A549 (cell line): ENCODE data around the gene MAPK12. TPM values are rescaled to one million over a fixed set of nuclear protein-coding genes. Genes with fewer than 3 reads are reported as not detected.

Source experiments
- ATAC-seq, 2 experiments: fragments of 200-7000 bp in 1 of 2; fragments of >200 bp in 1 of 2; cut with Nextera tagmentation in 1 of 2; cut with Tn5 transposase in 1 of 2; 3 replicates each; pipeline versions ENCODE4 v1.8.0 to v1.9.1; 2018 to 2020; ENCODE audit warnings: mild to moderate bottlenecking in 1 of 2, moderate library complexity in 1 of 2
- CTCF ChIA-PET: fragments of 300-600 bp; sonication (Branson Sonifier 250); formaldehyde crosslinking; extraction: SDS; loops from one replicate; lab custom pipeline; 2021; ENCODE audit warnings: antibody characterized with exemption, inconsistent platforms; lab: Yijun Ruan, JAX
- POLR2A ChIA-PET: fragments of 350-600 bp; formaldehyde crosslinking; extraction: SDS; loops from one replicate; lab custom pipeline; 2021; ENCODE audit warnings: antibody characterized with exemption, inconsistent platforms; lab: Yijun Ruan, JAX
- DNase-seq, 2 experiments: peaks; one replicate each; pipeline versions ENCODE4 v3.0.0 to v3.0.0-alpha.2; 2011 to 2016; ENCODE audit warnings: low read depth in 1 of 2, low spot score in 1 of 2
- FAIRE-seq: peaks from 2 replicates; lab custom pipeline; 2011; peaks lifted over from hg19 to GRCh38; lab: Jason Lieb, UNC
- H3K27ac ChIP-seq, 2 experiments: fragments of >200 bp; sonication (Bioruptor Twin); formaldehyde crosslinking; 3 replicates each; pipeline ENCODE4 v1.5.1; 2016 to 2017
- H3K4me1 ChIP-seq: fragments of >200 bp; sonication (Bioruptor Twin); formaldehyde crosslinking; 3 replicates; pipeline ENCODE4 v1.6.1; 2016
- H3K4me2 ChIP-seq: fragments of >200 bp; sonication (Bioruptor Twin); formaldehyde crosslinking; 3 replicates; pipeline ENCODE4 v1.6.1; 2016
- H3K4me3 ChIP-seq: fragments of >200 bp; sonication (Bioruptor Twin); formaldehyde crosslinking; 3 replicates; pipeline ENCODE4 v1.5.1; 2016
- H3K9me3 ChIP-seq: fragments of >200 bp; sonication (Bioruptor Twin); formaldehyde crosslinking; 3 replicates; pipeline ENCODE4 v1.6.1; 2016
- CBX8 ChIP-seq: fragments of 200-600 bp; sonication (generic); IDR thresholded peaks from 2 replicates; pipeline ENCODE4 v1.6.1; 2016
- EHMT2 ChIP-seq: fragments of 200-600 bp; sonication (generic); IDR thresholded peaks from 2 replicates; pipeline ENCODE4 v1.6.1; 2016; ENCODE audit warnings: antibody characterized with exemption, low read depth, mild to moderate bottlenecking, moderate library complexity
- FOSL2 ChIP-seq, 2 experiments: fragments of 450-650 bp in 1 of 2; fragments of >200 bp in 1 of 2; sonication (Bioruptor Twin) in 1 of 2; formaldehyde crosslinking; IDR thresholded peaks; 2 replicates each; pipeline versions ENCODE4 v1.5.0 to v1.6.1; 2016 to 2020; ENCODE audit warnings: mild to moderate bottlenecking in 1 of 2, moderate library complexity in 1 of 2
- GATA3 ChIP-seq: IDR thresholded peaks from 2 replicates; pipeline ENCODE4 v1.6.1; 2012; ENCODE audit warnings: borderline replicate concordance
- HES2 ChIP-seq: fragments of >200 bp; sonication (Bioruptor Twin); formaldehyde crosslinking; IDR thresholded peaks from 2 replicates; pipeline ENCODE4 v1.6.1; 2016
- MAFK ChIP-seq: fragments of 450-650 bp; IDR thresholded peaks from 2 replicates; pipeline ENCODE4 v1.6.1; 2014; ENCODE audit not compliant: partially characterized antibody
- MAX ChIP-seq: IDR thresholded peaks from 2 replicates; pipeline ENCODE4 v1.6.1; 2012
- MYC ChIP-seq: IDR thresholded peaks from 2 replicates; pipeline ENCODE4 v1.6.1; 2012; ENCODE audit warnings: mild to moderate bottlenecking, inconsistent platforms, low read length, improper control_type of control experiment, borderline replicate concordance
- NR3C1 ChIP-seq: fragments of >200 bp; sonication (Bioruptor Twin); formaldehyde crosslinking; IDR thresholded peaks from 3 replicates; pipeline ENCODE4 v1.6.1; 2017
- PBX3 ChIP-seq: IDR thresholded peaks from 2 replicates; pipeline ENCODE4 v1.6.1; 2012
- POLR2AphosphoS2 ChIP-seq: conservative IDR thresholded peaks from 2 replicates; pipeline ENCODE4 v1.6.1; 2012; ENCODE audit warnings: low read length, improper control_type of control experiment, inconsistent platforms
- SMC3 ChIP-seq: fragments of >200 bp; sonication (Bioruptor Twin); formaldehyde crosslinking; IDR thresholded peaks from 3 replicates; pipeline ENCODE4 v1.6.1; 2018; ENCODE audit warnings: inconsistent platforms
- SREBF2 ChIP-seq: fragments of 450-650 bp; IDR thresholded peaks from 2 replicates; pipeline ENCODE4 v1.6.1; 2014; ENCODE audit warnings: mild to moderate bottlenecking, moderate library complexity
- ZFP36 ChIP-seq: fragments of 450-650 bp; IDR thresholded peaks from 2 replicates; pipeline ENCODE4 v1.6.1; 2014; ENCODE audit warnings: borderline replicate concordance; ENCODE audit not compliant: partially characterized antibody
- WGBS: methylation state at CpG from one replicate; pipeline ENCODE4 v1.1.6; 2017; ENCODE audit errors: missing lambda C conversion rate; 5-methylcytosine and 5-hydroxymethylcytosine counted together
- polyA plus RNA-seq, 4 experiments: library from polyadenylated mRNA; depleted of rRNA in 3 of 4; stranded (reverse); fragments of >200 nt; fragmentation: RNase III in 1 of 4; extraction: RNeasy Plus Mini Kit Qiagen cat#74134 plus additional on column Dnase treatment in 1 of 4; gene quantifications; 2 replicates in 3 of 4; 3 replicates in 1 of 4; pipeline ENCODE4 v1.2.3, GENCODE V29; 2011 to 2017
- TF ChIP-seq, protein P1 (sequence below): IDR thresholded peaks from 2 replicates; pipeline ENCODE4 v1.6.1; 2012; ENCODE audit warnings: low read depth, borderline replicate concordance
- TF ChIP-seq, protein P2 (sequence below): fragments of >200 bp; sonication (Bioruptor Twin); formaldehyde crosslinking; IDR thresholded peaks from 3 replicates; pipeline ENCODE4 v1.6.1; 2016

The MAPK12 gene
- polyA plus RNA-seq, 2 of the 4 experiments (the other 2 are of a cell fraction) = 12.5 to 25.8 TPM

DNA sequence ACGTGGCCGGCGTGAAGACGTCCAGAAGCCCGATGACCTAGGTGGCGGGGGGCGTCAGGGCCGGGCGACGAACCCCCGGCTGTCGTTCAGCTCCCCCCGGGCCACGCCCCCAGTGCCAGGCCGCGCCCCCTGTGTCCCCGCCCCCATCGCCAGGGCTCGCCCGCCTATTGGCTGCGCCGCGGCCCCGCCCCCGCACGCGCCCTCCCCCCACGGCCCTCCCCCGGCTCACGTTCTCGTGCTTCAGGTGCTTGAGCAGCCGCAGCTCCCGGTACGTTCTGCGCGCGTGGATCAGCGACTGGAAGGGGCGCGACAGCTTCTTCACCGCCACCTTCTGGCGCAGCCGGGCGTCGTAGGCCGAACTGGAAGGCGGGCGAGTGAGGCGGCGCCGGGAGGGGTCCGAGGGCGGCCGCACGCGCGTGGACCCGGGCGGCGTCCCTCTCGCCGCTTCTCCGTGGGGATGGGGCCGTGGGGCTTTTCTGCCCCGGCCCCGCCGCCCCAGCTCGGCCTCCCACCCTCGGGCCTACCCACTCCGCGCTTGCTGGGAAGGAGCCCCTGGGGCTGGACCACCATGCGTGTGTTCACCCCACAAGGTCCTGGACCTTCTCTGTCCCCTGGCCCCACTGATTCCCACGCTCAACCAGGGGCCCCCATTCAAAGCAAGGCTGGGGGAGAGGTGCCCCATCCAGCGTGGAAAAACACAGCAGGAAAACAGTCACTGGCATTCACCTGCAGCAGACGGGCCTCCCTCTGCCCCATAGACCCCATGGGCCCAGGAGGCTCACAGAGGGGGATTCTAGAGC lies 6.3 kb upstream of the MAPK12 start:
- Histone ChIP-seq H3K4me3 (peak overlapping the region; percentile 44), H3K4me2 (peak overlapping the region; percentile 99), H3K9me3 (no peaks in the 10 kb centered on the region), H3K27ac (peak overlapping the region; percentile 64 to 78; a peak in 4 of 6 replicates), H3K4me1 (peaks cover 48% of the 10 kb centered on the region)
- ATAC-seq = peak in 1 of 2 experiments; percentile 25; a peak in 3 of 6 replicates
- TF ChIP-seq SMC3 (no peak), POLR2AphosphoS2 (no peak), MAFK (no peak), MAX (0 out of 2 replicates have a peak, but pooled peaks have one; percentile 10), EHMT2 (no peak), FOSL2 (IDR thresholded peaks at IDR 0.05) (no peak), FOSL2 (CRISPR knock-in tag; IDR thresholded peaks at IDR 0.05) (no peak), CBX8 (no peak)
- TF ChIP-seq, protein P1, sequence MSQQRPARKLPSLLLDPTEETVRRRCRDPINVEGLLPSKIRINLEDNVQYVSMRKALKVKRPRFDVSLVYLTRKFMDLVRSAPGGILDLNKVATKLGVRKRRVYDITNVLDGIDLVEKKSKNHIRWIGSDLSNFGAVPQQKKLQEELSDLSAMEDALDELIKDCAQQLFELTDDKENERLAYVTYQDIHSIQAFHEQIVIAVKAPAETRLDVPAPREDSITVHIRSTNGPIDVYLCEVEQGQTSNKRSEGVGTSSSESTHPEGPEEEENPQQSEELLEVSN = no peak
- TF ChIP-seq, protein P2, sequence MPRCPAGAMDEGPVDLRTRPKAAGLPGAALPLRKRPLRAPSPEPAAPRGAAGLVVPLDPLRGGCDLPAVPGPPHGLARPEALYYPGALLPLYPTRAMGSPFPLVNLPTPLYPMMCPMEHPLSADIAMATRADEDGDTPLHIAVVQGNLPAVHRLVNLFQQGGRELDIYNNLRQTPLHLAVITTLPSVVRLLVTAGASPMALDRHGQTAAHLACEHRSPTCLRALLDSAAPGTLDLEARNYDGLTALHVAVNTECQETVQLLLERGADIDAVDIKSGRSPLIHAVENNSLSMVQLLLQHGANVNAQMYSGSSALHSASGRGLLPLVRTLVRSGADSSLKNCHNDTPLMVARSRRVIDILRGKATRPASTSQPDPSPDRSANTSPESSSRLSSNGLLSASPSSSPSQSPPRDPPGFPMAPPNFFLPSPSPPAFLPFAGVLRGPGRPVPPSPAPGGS = no peak
- WGBS = 17% methylated on average over 1 of the region's 75 CpGs
- CTCF ChIA-PET = interaction anchor here (1.1 to 4.8 kb wide), 5 partner anchors 8 to 36 kb away, joined by 3 to 27 read pairs (median 4); partner anchors contain the start of gene HDAC10
- POLR2A ChIA-PET = interaction anchor here (0.8 kb wide), 1 partner anchor 17 kb away, joined by 3 read pairs; the partner anchor contains the start of gene HDAC10
- DNase-seq = peak in 1 of 2 experiments; percentile 60
- no peak for FAIRE-seq

DNA sequence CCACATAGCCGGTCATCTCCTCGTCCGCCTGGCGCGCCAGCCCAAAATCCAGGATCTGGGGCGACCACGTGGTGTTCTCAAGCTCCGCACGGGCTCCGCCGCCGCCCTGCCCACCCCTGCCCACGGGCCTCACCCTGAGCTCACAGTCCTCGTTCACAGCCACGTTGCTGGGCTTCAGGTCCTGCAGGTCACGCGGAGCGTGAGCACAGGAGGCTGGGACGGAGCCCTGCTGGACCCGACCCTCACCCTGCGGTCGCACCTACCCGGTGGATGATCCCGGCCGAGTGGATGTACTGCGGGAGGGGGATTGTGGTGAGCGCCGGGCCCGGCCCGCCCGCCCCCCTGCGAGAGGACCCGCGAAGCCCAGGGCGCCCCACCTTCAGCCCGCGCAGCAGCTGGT lies 5.5 kb upstream of the MAPK12 start:
- DNase-seq = no peak
- Histone ChIP-seq H3K4me3 (no peak overlapping the region), H3K27ac (no peak overlapping the region), H3K9me3 (no peaks in the 10 kb centered on the region), H3K4me1 (peaks cover 53% of the 10 kb centered on the region), H3K4me2 (peak overlapping the region; percentile 99; the same call in 2 of the 3 replicates)
- CTCF ChIA-PET = interaction anchor here (1.1 to 4.8 kb wide), 5 partner anchors 9 to 37 kb away, joined by 3 to 27 read pairs (median 4); partner anchors contain the start of gene HDAC10
- no peak for FAIRE-seq
- no peak for TF ChIP-seq NR3C1
- POLR2A ChIA-PET = interaction anchor here (0.8 kb wide), 1 partner anchor 16 kb away, joined by 3 read pairs; the partner anchor contains the start of gene HDAC10
- ATAC-seq = no peak
- no CpG with 5 or more reads among the region's 37 CpGs for WGBS

DNA sequence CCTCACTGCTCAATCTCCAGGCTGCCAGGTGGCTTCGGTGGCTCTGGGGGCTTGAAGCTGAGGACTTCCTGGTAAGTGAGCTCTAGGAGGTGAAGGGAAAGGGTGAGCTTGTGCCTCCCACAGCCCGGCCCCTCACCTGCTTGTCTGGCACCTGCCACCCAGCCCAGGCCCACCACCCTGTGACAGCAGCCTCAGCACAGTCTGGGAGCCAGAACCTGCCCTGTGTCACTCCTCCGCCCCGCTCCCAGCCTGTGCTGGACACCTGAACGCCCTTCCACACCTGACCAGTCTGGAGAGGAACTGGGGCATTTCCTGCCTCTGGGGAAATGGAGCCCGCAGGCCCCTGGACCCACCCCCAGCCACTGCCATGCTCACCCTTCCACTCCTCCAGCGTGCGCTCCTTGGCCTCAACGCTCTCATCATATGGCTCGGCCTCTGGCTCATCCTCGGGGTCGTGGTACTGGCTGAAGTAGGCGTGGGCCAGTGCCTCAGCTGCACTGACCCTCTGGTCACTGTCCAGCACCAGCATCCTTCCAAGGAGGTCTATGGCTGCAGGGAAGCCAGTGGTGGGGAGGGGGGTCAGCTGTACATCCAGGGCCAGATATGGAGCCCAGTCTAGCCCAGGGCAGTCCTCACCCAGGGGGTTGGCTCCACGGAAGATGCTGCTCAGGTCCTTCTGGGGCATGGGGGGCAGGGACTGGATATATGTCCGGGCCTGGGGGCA lies 3.6 kb upstream of the MAPK12 start:
- WGBS = 89% methylated on average over 10 of the region's 15 CpGs
- H3K4me3 ChIP-seq = no peak overlapping the region
- no peak overlapping the region for H3K4me2 ChIP-seq
- ChIA-PET POLR2A (no interaction called here), CTCF (interaction anchor here (1.1 to 4.8 kb wide), 3 partner anchors 9 to 13 kb away, joined by 4 to 27 read pairs (median 4); partner anchors contain the start of gene HDAC10)
- no peak for FAIRE-seq
- ATAC-seq = no peak
- peaks cover 44% of the 10 kb centered on the region for H3K4me1 ChIP-seq
- no peak for DNase-seq
- H3K9me3 ChIP-seq = no peaks in the 10 kb centered on the region
- H3K27ac ChIP-seq = no peak overlapping the region
- no peak for TF ChIP-seq ZFP36
- TF ChIP-seq, protein P2 = no peak
- TF ChIP-seq SREBF2 = no peak
- TF ChIP-seq HES2 = no peak
- TF ChIP-seq MYC = no peak
- TF ChIP-seq PBX3 = no peak
- TF ChIP-seq GATA3 = no peak
- no peak for TF ChIP-seq CBX8
